ENCODE results near the gene AIRE.

AIRE gene

DNA sequence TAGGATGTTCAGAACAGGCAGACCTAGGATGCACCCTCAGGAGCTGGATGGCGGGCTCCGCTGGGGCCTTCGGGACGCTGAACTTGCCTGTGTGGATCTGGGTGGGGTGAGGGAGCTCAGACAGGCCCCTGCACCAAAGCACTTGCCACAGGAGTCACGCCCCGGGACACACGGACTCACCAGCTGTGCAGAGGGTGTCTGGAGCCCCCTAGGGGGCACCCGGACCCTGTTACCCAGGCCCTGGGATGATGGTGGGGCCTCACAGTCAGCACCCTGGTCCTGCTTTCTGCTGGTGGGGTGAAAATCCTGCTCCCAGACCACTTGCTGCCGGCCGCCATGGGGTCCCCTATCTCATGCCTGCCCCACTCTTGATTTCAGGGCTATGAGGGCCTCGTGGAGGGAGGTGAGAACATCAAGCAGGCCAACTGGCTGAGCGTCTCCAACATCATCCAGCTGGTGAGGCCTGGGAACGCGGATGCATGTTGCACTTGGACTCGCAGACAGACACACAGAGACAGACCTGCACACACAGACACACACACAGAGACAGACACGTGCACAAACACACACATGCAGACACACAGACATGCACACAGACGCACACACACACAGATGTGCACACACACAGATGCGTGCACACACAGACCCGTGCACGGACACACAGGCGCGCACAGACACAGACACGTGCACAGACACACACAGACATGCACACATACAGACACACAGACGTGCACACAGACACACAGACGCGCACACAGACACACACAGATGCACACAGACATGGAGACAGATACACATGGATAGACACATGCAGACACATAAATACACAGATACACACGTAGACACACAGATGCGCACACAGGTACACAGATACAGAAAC is 25.2 kb downstream of the AIRE start:
- TF ChIP-seq, protein P1, sequence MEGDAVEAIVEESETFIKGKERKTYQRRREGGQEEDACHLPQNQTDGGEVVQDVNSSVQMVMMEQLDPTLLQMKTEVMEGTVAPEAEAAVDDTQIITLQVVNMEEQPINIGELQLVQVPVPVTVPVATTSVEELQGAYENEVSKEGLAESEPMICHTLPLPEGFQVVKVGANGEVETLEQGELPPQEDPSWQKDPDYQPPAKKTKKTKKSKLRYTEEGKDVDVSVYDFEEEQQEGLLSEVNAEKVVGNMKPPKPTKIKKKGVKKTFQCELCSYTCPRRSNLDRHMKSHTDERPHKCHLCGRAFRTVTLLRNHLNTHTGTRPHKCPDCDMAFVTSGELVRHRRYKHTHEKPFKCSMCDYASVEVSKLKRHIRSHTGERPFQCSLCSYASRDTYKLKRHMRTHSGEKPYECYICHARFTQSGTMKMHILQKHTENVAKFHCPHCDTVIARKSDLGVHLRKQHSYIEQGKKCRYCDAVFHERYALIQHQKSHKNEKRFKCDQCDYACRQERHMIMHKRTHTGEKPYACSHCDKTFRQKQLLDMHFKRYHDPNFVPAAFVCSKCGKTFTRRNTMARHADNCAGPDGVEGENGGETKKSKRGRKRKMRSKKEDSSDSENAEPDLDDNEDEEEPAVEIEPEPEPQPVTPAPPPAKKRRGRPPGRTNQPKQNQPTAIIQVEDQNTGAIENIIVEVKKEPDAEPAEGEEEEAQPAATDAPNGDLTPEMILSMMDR (IDR thresholded peaks at IDR 0.05; ENCODE audit: borderline replicate concordance, extremely low read depth, low read length, poor library complexity, severe bottlenecking) = peak; percentile 26
- TF ChIP-seq EZH2 (IDR thresholded peaks at IDR 0.05; ENCODE audit: borderline replicate concordance, low read depth, low read length, severe bottlenecking) = no peak
- H3K9me3 ChIP-seq (ENCODE audit: insufficient read depth, low read length, severe bottlenecking) = no peaks in the 10 kb centered on the region
- no peak overlapping the region for H2AFZ ChIP-seq (ENCODE audit: low read depth, low read length)
- peaks cover 89% of the 10 kb centered on the region for H3K36me3 ChIP-seq (ENCODE audit: insufficient read depth, low read length)
- no peaks in the 10 kb centered on the region for H3K4me1 ChIP-seq (ENCODE audit: insufficient read depth, low read length)
- H3K27me3 ChIP-seq (ENCODE audit: insufficient read depth, low read length, poor library complexity) = no peaks in the 10 kb centered on the region
- no peak overlapping the region for H3K9ac ChIP-seq (ENCODE audit: low read depth, low read length)
- ATAC-seq (ENCODE audit: insufficient read depth, low read depth) (0 out of 3 replicates have a peak, but pooled peaks have one; percentile 35), DNase-seq (no peak)
- H3K4me3 ChIP-seq (ENCODE audit: low read depth in 1 of 2, low read length in 2 of 2) = no peak overlapping the region
- H3K79me2 ChIP-seq (ENCODE audit: insufficient read depth, low read length) = peaks cover 14% of the 10 kb centered on the region
- peaks cover 78% of the 10 kb centered on the region for H4K20me1 ChIP-seq (ENCODE audit: insufficient read depth, low read length)
- no peak overlapping the region for H3K27ac ChIP-seq (ENCODE audit: low read length)
- no peak overlapping the region for H3K4me2 ChIP-seq (ENCODE audit: insufficient read depth, low read length)

DNA sequence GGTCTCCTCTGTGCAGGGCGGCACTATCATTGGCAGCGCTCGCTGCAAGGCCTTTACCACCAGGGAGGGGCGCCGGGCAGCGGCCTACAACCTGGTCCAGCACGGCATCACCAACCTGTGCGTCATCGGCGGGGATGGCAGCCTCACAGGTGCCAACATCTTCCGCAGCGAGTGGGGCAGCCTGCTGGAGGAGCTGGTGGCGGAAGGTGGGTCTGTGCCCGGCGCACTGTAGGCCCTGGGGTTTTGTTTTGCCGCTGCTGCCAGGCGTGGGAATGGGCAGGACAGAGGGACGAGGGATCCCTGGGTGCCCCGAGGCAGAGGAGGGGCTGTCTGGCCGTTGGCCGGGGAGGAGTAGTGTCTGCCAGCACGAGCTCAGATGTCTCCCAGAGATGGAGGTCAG is 26.4 kb downstream of the AIRE start:
- Histone ChIP-seq H3K36me3 (ENCODE audit: insufficient read depth, low read length) (peaks cover 89% of the 10 kb centered on the region), H3K9me3 (ENCODE audit: insufficient read depth, low read length, severe bottlenecking) (no peaks in the 10 kb centered on the region), H2AFZ (ENCODE audit: low read depth, low read length) (no peak overlapping the region), H3K79me2 (ENCODE audit: insufficient read depth, low read length) (peaks cover 5% of the 10 kb centered on the region; the same call in 1 of the 2 replicates), H3K9ac (ENCODE audit: low read depth, low read length) (no peak overlapping the region), H3K27ac (ENCODE audit: low read length) (no peak overlapping the region), H3K4me1 (ENCODE audit: insufficient read depth, low read length) (no peaks in the 10 kb centered on the region), H3K4me3 (ENCODE audit: low read depth in 1 of 2, low read length in 2 of 2) (no peak overlapping the region), H4K20me1 (ENCODE audit: insufficient read depth, low read length) (peaks cover 74% of the 10 kb centered on the region), H3K4me2 (ENCODE audit: insufficient read depth, low read length) (no peak overlapping the region), H3K27me3 (ENCODE audit: insufficient read depth, low read length, poor library complexity) (no peaks in the 10 kb centered on the region)
- DNase-seq = no peak
- no peak for ATAC-seq (ENCODE audit: insufficient read depth, low read depth)
- TF ChIP-seq, protein P1 (IDR thresholded peaks at IDR 0.05; ENCODE audit: borderline replicate concordance, extremely low read depth, low read length, poor library complexity, severe bottlenecking) = no peak
- no peak for TF ChIP-seq EZH2 (IDR thresholded peaks at IDR 0.05; ENCODE audit: borderline replicate concordance, low read depth, low read length, severe bottlenecking)

DNA sequence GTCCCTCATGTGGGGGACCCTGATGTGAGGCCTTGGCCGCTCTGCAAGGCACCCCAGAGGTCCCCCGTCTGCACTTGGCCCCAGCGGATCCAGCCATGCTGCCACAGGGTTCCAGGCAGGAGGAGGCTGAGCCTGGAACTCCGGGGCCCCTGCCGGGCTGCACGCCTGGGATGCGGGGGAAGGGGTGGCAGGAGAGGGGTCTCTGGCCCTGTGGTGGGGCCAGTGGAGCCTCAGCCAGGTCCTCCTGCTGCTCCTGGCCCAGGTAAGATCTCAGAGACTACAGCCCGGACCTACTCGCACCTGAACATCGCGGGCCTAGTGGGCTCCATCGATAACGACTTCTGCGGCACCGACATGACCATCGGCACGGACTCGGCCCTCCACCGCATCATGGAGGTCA is 27.0 kb downstream of the AIRE start:
- Histone ChIP-seq H3K4me1 (ENCODE audit: insufficient read depth, low read length) (no peaks in the 10 kb centered on the region), H3K79me2 (ENCODE audit: insufficient read depth, low read length) (0 out of 2 replicates have a peak, but pooled peaks cover 3% of the 10 kb centered on the region), H3K27ac (ENCODE audit: low read length) (no peak overlapping the region), H3K9me3 (ENCODE audit: insufficient read depth, low read length, severe bottlenecking) (no peaks in the 10 kb centered on the region), H3K9ac (ENCODE audit: low read depth, low read length) (no peak overlapping the region), H3K4me2 (ENCODE audit: insufficient read depth, low read length) (no peak overlapping the region), H4K20me1 (ENCODE audit: insufficient read depth, low read length) (peaks cover 72% of the 10 kb centered on the region), H3K36me3 (ENCODE audit: insufficient read depth, low read length) (peaks cover 89% of the 10 kb centered on the region), H3K4me3 (ENCODE audit: low read depth in 1 of 2, low read length in 2 of 2) (no peak overlapping the region), H2AFZ (ENCODE audit: low read depth, low read length) (no peak overlapping the region), H3K27me3 (ENCODE audit: insufficient read depth, low read length, poor library complexity) (no peaks in the 10 kb centered on the region)
- ATAC-seq (ENCODE audit: insufficient read depth, low read depth) = no peak
- DNase-seq = no peak
- TF ChIP-seq EZH2 (IDR thresholded peaks at IDR 0.05; ENCODE audit: borderline replicate concordance, low read depth, low read length, severe bottlenecking) = no peak
- TF ChIP-seq, protein P1 (IDR thresholded peaks at IDR 0.05; ENCODE audit: borderline replicate concordance, extremely low read depth, low read length, poor library complexity, severe bottlenecking) = no peak
